Pancreas (tissue), 10 donors: ENCODE results near the gene TMEM121. TPM values are rescaled to one million over a fixed set of nuclear protein-coding genes. Genes with fewer than 3 reads are reported as not detected.

ENCODE experiments used
- ATAC-seq, 4 donors: fragments of 200-7000 bp; cut with Tn5 transposase; one replicate each; pipeline versions ENCODE4 v1.8.0 to v1.9.1; 2020; ENCODE audit warnings: mild to moderate bottlenecking in 4 of 4, moderate library complexity in 4 of 4
- DNase-seq, 6 donors: peaks; one replicate each; pipeline ENCODE4 v3.0.0-alpha.2; 2020
- FAIRE-seq: peaks from 2 replicates; lab custom pipeline; 2012; peaks lifted over from hg19 to GRCh38; lab: Jason Lieb, UNC
- H3K27ac ChIP-seq, 4 donors: fragments of 200-600 bp; sonication (generic); 1 replicate in 3 of 4; 2 replicates in 1 of 4; pipeline versions ENCODE4 v1.5.0 to v1.8.0; 2020
- H3K27me3 ChIP-seq, 4 donors: fragments of 200-600 bp; one replicate each; pipeline ENCODE4 v1.8.0; 2021
- H3K36me3 ChIP-seq, 3 donors: fragments of 200-600 bp; sonication (generic) in 1 of 3; one replicate each; pipeline versions ENCODE4 v1.5.0 to v1.8.0; 2020 to 2021
- H3K4me1 ChIP-seq, 3 donors: fragments of 200-600 bp; one replicate each; pipeline ENCODE4 v1.8.0; 2021
- H3K4me3 ChIP-seq, 4 donors: fragments of 200-600 bp; sonication (generic) in 2 of 4; one replicate each; pipeline versions ENCODE4 v1.5.0 to v1.8.0; 2020 to 2021
- H3K9me3 ChIP-seq, 4 donors: fragments of 200-600 bp; one replicate each; pipeline ENCODE4 v1.8.0; 2021
- WGBS, 2 donors: extraction: QIAGEN DNeasy Blood & Tissue Kit; methylation state at CpG; one replicate each; pipeline ENCODE4 v1.1.7; 2013; 5-methylcytosine and 5-hydroxymethylcytosine counted together
- intact Hi-C, 3 donors: fragments of 100-400 bp; cut with DNase I; formaldehyde crosslinking; loops; one replicate each; pipeline versions ENCODE4 v1.11.1 to v1.14.2; 2022
- polyA plus RNA-seq, 2 donors: library from polyadenylated mRNA; stranded (reverse); fragments of 200-250 nt; gene quantifications; one replicate each; pipeline ENCODE4 v1.2.3, GENCODE V29; 2013
- total RNA-seq, 6 donors: library from RNA; stranded (reverse); fragmentation: NEBNext Ultra II Directional in 4 of 6; extraction: Animal tissue kit (Norgen Biotek cat#: 25700) in 4 of 6; gene quantifications; one replicate each; pipeline versions ENCODE4 v1.2.1 to v1.2.4, GENCODE V29; 2021 to 2023
- TF ChIP-seq, protein P1 (sequence below), 4 donors: fragments of 200-600 bp; sonication (generic) in 3 of 4; IDR thresholded peaks; one replicate each; pipeline versions ENCODE4 v1.5.0 to v1.8.0; 2021; ENCODE audit warnings: antibody characterized with exemption in 4 of 4
- donor health status: healthy with polysubstance abuse.
- donor health status: DM: no; HTN: no; CAD: no; lungs with moderate emphysema.
- donor health status: DM: no; HTN: no; CAD: no.
- donor health status: control.
- donor health status: control.
- donor health status: Bipolar disorder and iron deficiency.
- donor health status: DM: yes; HTN: yes; CAD: no.
- donor health status: DM: no; HTN: no; CAD: no.
- donor health status: DM: no; HTN: no; CAD: no.
- donor health status: DM: yes; HTN: yes; CAD: no.

The TMEM121 gene
- total and polyA plus RNA-seq, 8 donors: 0.92 to 3.3 (median 1.8) TPM

- H3K36me3 ChIP-seq: no peaks in the 10 kb centered on the region
- 72 to 79% methylated on average over 12 of the region's 12 CpGs for WGBS, 2 donors
- no peak for FAIRE-seq
- no peak for ATAC-seq
- H3K27ac ChIP-seq: no peak overlapping the region
- H3K9me3 ChIP-seq: no peaks in the 10 kb centered on the region
- no peak overlapping the region for H3K4me3 ChIP-seq
- DNase-seq: peak in 1 of 6 donors; percentile 25
- TF ChIP-seq, protein P1, sequence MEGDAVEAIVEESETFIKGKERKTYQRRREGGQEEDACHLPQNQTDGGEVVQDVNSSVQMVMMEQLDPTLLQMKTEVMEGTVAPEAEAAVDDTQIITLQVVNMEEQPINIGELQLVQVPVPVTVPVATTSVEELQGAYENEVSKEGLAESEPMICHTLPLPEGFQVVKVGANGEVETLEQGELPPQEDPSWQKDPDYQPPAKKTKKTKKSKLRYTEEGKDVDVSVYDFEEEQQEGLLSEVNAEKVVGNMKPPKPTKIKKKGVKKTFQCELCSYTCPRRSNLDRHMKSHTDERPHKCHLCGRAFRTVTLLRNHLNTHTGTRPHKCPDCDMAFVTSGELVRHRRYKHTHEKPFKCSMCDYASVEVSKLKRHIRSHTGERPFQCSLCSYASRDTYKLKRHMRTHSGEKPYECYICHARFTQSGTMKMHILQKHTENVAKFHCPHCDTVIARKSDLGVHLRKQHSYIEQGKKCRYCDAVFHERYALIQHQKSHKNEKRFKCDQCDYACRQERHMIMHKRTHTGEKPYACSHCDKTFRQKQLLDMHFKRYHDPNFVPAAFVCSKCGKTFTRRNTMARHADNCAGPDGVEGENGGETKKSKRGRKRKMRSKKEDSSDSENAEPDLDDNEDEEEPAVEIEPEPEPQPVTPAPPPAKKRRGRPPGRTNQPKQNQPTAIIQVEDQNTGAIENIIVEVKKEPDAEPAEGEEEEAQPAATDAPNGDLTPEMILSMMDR (IDR thresholded peaks at IDR 0.05): no peak
- intact Hi-C loops: no loop called here
- H3K4me1 ChIP-seq: no peaks in the 10 kb centered on the region
- no peaks in the 10 kb centered on the region for H3K27me3 ChIP-seq
These were observed 17.8 kb upstream of the TMEM121 start for GRCh38 chr14:105508601-105509000.

GRCh38 chr14:105517096-105517495, 9.3 kb upstream of the TMEM121 start:
- H3K36me3 ChIP-seq: no peaks in the 10 kb centered on the region
- no peak for FAIRE-seq
- H3K9me3 ChIP-seq: no peaks in the 10 kb centered on the region
- H3K27me3 ChIP-seq: no peaks in the 10 kb centered on the region
- intact Hi-C loops: no loop called here
- no peak overlapping the region for H3K27ac ChIP-seq
- peak in 1 of 6 donors; percentile 14 for DNase-seq
- no peak for ATAC-seq
- WGBS, 2 donors: 53 to 64% methylated on average over 5 of the region's 5 CpGs
- H3K4me1 ChIP-seq: no peaks in the 10 kb centered on the region
- H3K4me3 ChIP-seq: no peak overlapping the region
- TF ChIP-seq, protein P1 (IDR thresholded peaks at IDR 0.05): no peak

- FAIRE-seq (no peak), DNase-seq (no peak), ATAC-seq (no peak)
- 62 to 65% methylated on average over 14 of the region's 14 CpGs for WGBS, 2 donors
- H3K27ac ChIP-seq: no peak overlapping the region
- intact Hi-C loops: no loop called here
- H3K4me1 ChIP-seq: no peaks in the 10 kb centered on the region
- H3K9me3 ChIP-seq: no peaks in the 10 kb centered on the region
- TF ChIP-seq, protein P1 (IDR thresholded peaks at IDR 0.05): no peak
- H3K36me3 ChIP-seq: no peaks in the 10 kb centered on the region
- H3K4me3 ChIP-seq: no peak overlapping the region
- no peaks in the 10 kb centered on the region for H3K27me3 ChIP-seq
These were observed 6.3 kb upstream of the TMEM121 start for GRCh38 chr14:105519946-105520698.

- Histone ChIP-seq H3K4me3 (no peak overlapping the region), H3K27ac (no peak overlapping the region), H3K36me3 (no peaks in the 10 kb centered on the region), H3K4me1 (peaks cover 0 to 16% (median 0%) of the 10 kb centered on the region in 3 donors), H3K9me3 (no peaks in the 10 kb centered on the region), H3K27me3 (no peaks in the 10 kb centered on the region)
- ATAC-seq: no peak
- DNase-seq: peak in 1 of 6 donors; percentile 29
- TF ChIP-seq, protein P1 (IDR thresholded peaks at IDR 0.05): no peak
- intact Hi-C loops: no loop called here
- 84 to 87% methylated on average over 9 of the region's 9 CpGs for WGBS, 2 donors
- FAIRE-seq: no peak
These were observed 1.1 kb upstream of the TMEM121 start for GRCh38 chr14:105525326-105525725.
